ENCODE measurements around the gene KLHL15.

GRCh38 chrX:24014388-24015018, 12.5 kb downstream of the KLHL15 start:
- TF ChIP-seq CTCF (IDR thresholded peaks at IDR 0.05) (no peak), EP300 (IDR thresholded peaks at IDR 0.05) (no peak)
